ENCODE measurements around the gene KIF22. TPM values are rescaled to one million over a fixed set of nuclear protein-coding genes. Genes with fewer than 3 reads are reported as not detected.

Gene KIF22
- total RNA-seq, 1 experiment from 2014 or later = 87.6 TPM

- Histone ChIP-seq H3K9me2 (replicated peaks; ENCODE audit: low read length) (no peaks in the 10 kb centered on the region), H3K9me3 (ENCODE audit: low read length) (no peaks in the 10 kb centered on the region), H3K4me1 (ENCODE audit: insufficient read depth, low read length) (peaks cover 47% of the 10 kb centered on the region), H2AFZ (ENCODE audit: low read length) (peak overlapping the region; percentile 89), H3F3A (ENCODE audit: low read length, unreplicated experiment) (peaks cover 3% of the 10 kb centered on the region), H3K4me2 (ENCODE audit: low read length) (peak overlapping the region; percentile 96), H3K79me2 (ENCODE audit: low read length) (peaks cover 32% of the 10 kb centered on the region), H3K27ac (ENCODE audit: low read length) (peak overlapping the region; percentile 70), H3K27me3 (ENCODE audit: low read length) (no peaks in the 10 kb centered on the region), H3K36me3 (ENCODE audit: low read depth, low read length) (no peaks in the 10 kb centered on the region; the same call in none of the 2 replicates), H3K9ac (ENCODE audit: low read length) (peak overlapping the region; percentile 90), H4K20me1 (ENCODE audit: low read length) (no peaks in the 10 kb centered on the region), H3K4me3 (ENCODE audit: low read length) (peak overlapping the region; percentile 95)
- DNase-seq (peak; percentile 49), ATAC-seq (peak; percentile 21)
- BruUV-seq (replicated peaks) = no TSS peak
- intact Hi-C loops (cut with micrococcal nuclease) = loop anchor here (5.0 kb wide), 2 partner anchors 45 to 205 kb away; partner anchors contain the start of genes C16orf92 and CDIPT
- POLR2A ChIA-PET (ENCODE audit: unreplicated experiment) = no interaction called here
- CTCF ChIA-PET = interaction anchor here (0.6 kb wide), 2 partner anchors 12 to 21 kb away, joined by 3 read pairs; no protein-coding TSS in a partner anchor
- TF ChIP-seq EZH2 (IDR thresholded peaks at IDR 0.05; ENCODE audit: low read length, unreplicated experiment) = no peak
- TF ChIP-seq, protein P1, sequence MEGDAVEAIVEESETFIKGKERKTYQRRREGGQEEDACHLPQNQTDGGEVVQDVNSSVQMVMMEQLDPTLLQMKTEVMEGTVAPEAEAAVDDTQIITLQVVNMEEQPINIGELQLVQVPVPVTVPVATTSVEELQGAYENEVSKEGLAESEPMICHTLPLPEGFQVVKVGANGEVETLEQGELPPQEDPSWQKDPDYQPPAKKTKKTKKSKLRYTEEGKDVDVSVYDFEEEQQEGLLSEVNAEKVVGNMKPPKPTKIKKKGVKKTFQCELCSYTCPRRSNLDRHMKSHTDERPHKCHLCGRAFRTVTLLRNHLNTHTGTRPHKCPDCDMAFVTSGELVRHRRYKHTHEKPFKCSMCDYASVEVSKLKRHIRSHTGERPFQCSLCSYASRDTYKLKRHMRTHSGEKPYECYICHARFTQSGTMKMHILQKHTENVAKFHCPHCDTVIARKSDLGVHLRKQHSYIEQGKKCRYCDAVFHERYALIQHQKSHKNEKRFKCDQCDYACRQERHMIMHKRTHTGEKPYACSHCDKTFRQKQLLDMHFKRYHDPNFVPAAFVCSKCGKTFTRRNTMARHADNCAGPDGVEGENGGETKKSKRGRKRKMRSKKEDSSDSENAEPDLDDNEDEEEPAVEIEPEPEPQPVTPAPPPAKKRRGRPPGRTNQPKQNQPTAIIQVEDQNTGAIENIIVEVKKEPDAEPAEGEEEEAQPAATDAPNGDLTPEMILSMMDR (conservative IDR thresholded peaks at IDR 0.05; ENCODE audit: low read depth, low read length) = no peak
- TF ChIP-seq EZH2phosphoT487 (IDR thresholded peaks at IDR 0.05; ENCODE audit: borderline replicate concordance, low read length) = no peak
Measured at GRCh38 chr16:29816694-29817441, 26.3 kb downstream of the KIF22 start.

- no peak for TF ChIP-seq EZH2 (IDR thresholded peaks at IDR 0.05; ENCODE audit: low read length, unreplicated experiment)
- TF ChIP-seq, protein P1 (conservative IDR thresholded peaks at IDR 0.05; ENCODE audit: low read depth, low read length) = no peak
- TF ChIP-seq EZH2phosphoT487 (IDR thresholded peaks at IDR 0.05; ENCODE audit: borderline replicate concordance, low read length) = no peak
- Histone ChIP-seq H3F3A (ENCODE audit: low read length, unreplicated experiment) (peaks cover 3% of the 10 kb centered on the region), H3K4me3 (ENCODE audit: low read length) (no peak overlapping the region), H4K20me1 (ENCODE audit: low read length) (no peaks in the 10 kb centered on the region), H2AFZ (ENCODE audit: low read length) (no peak overlapping the region), H3K27ac (ENCODE audit: low read length) (no peak overlapping the region), H3K79me2 (ENCODE audit: low read length) (peaks cover 38% of the 10 kb centered on the region), H3K27me3 (ENCODE audit: low read length) (no peaks in the 10 kb centered on the region), H3K9me2 (replicated peaks; ENCODE audit: low read length) (no peaks in the 10 kb centered on the region), H3K4me1 (ENCODE audit: insufficient read depth, low read length) (peaks cover 54% of the 10 kb centered on the region), H3K4me2 (ENCODE audit: low read length) (peak overlapping the region; percentile 96), H3K9me3 (ENCODE audit: low read length) (no peaks in the 10 kb centered on the region), H3K36me3 (ENCODE audit: low read depth, low read length) (no peaks in the 10 kb centered on the region; the same call in none of the 2 replicates), H3K9ac (ENCODE audit: low read length) (no peak overlapping the region)
- DNase-seq = no peak
- ChIA-PET CTCF (interaction anchor here (2.7 kb wide), 1 partner anchor 30 kb away, joined by 9 read pairs; no protein-coding TSS in a partner anchor), POLR2A (ENCODE audit: unreplicated experiment) (no interaction called here)
- ATAC-seq = no peak
- no TSS peak for BruUV-seq (replicated peaks)
- intact Hi-C loops (cut with micrococcal nuclease) = loop anchor here (5.0 kb wide), 2 partner anchors 44 to 204 kb away; partner anchors contain the start of genes C16orf92 and CDIPT
Measured at GRCh38 chr16:29818082-29818481, 27.5 kb downstream of the KIF22 start.

Data from PC-3 (cell line).